Endothelial cell of umbilical vein (primary cell): Measurements from ENCODE around the gene CC2D2A. TPM values are rescaled to one million over a fixed set of nuclear protein-coding genes. Genes with fewer than 3 reads are reported as not detected.

Experiments
- BruUV-seq: library from RNA; stranded (reverse); fragments of 400-500 nt; replicated peaks from 2 replicates; lab custom pipeline; 2021; lab: Mats Ljungman, UMichigan
- CTCF ChIA-PET: fragments of 300-600, 350-600 bp; sonication (Branson Sonifier 250); formaldehyde crosslinking; loops from one replicate; lab custom pipeline; 2021; ENCODE audit warnings: antibody characterized with exemption, inconsistent platforms; lab: Charles Lee
- POLR2A ChIA-PET: fragments of 300-600, 350-600 bp; sonication (Branson Sonifier 250); formaldehyde crosslinking; loops from one replicate; lab custom pipeline; 2021; ENCODE audit warnings: antibody characterized with exemption, inconsistent platforms; lab: Charles Lee
- DNase-seq: peaks from one replicate; pipeline ENCODE4 v3.0.0-alpha.2; 2011; ENCODE audit warnings: low read depth, low spot score
- FAIRE-seq: peaks from 2 replicates; lab custom pipeline; 2011; peaks lifted over from hg19 to GRCh38; lab: Jason Lieb, UNC
- H2AFZ ChIP-seq: 2 replicates; pipeline ENCODE4 v1.6.0; 2012; ENCODE audit warnings: low read depth, low read length, control low read depth, inconsistent platforms
- H3K27ac ChIP-seq: 2 replicates; pipeline ENCODE4 v1.5.1; 2011; ENCODE audit warnings: low read depth, mild to moderate bottlenecking, control low read depth, low read length, moderate library complexity; ENCODE audit not compliant: insufficient read depth
- H3K27me3 ChIP-seq, 2 experiments: 2 replicates each; pipeline versions ENCODE4 v1.6.0 to v1.6.1; 2011; ENCODE audit warnings: low read length in 2 of 2, mixed read lengths in 1 of 2; ENCODE audit not compliant: control insufficient read depth in 2 of 2, insufficient read depth in 2 of 2
- H3K36me3 ChIP-seq, 2 experiments: 2 replicates in 1 of 2; 3 replicates in 1 of 2; pipeline ENCODE4 v1.5.1; 2011; ENCODE audit warnings: low read length in 2 of 2, mild to moderate bottlenecking in 1 of 2, moderate library complexity in 1 of 2; ENCODE audit not compliant: control insufficient read depth in 2 of 2, insufficient read depth in 2 of 2; ENCODE audit errors: extremely low read depth in 1 of 2
- H3K4me1 ChIP-seq: 3 replicates; pipeline ENCODE4 v1.5.1; 2011; ENCODE audit warnings: mild to moderate bottlenecking, low read length; ENCODE audit not compliant: control insufficient read depth, insufficient read depth; ENCODE audit errors: extremely low read depth
- H3K4me2 ChIP-seq: 2 replicates; pipeline ENCODE4 v1.6.1; 2011; ENCODE audit warnings: low read length, control low read depth, mixed read lengths; ENCODE audit not compliant: insufficient read depth
- H3K4me3 ChIP-seq, 3 experiments: fragments of 200-600 bp in 1 of 3; sonication (generic), shearing (Covaris generic) in 1 of 3; replicated peaks in 1 of 3; 2 replicates each; pipeline ENCODE4 v1.5.1; 2011 to 2016; ENCODE audit warnings: control low read depth in 3 of 3, low read length in 3 of 3, mild to moderate bottlenecking in 2 of 3, inconsistent platforms in 1 of 3, low read depth in 1 of 3, moderate library complexity in 1 of 3; ENCODE audit not compliant: insufficient read depth in 1 of 3
- H3K79me2 ChIP-seq: 2 replicates; pipeline ENCODE4 v1.6.0; 2012; ENCODE audit warnings: low read length, inconsistent platforms; ENCODE audit not compliant: control insufficient read depth, insufficient read depth
- H3K9ac ChIP-seq: replicated peaks from 2 replicates; pipeline ENCODE3; 2011; ENCODE audit warnings: low read length, control low read depth; ENCODE audit not compliant: insufficient read depth; ENCODE audit errors: extremely low read depth
- H3K9me1 ChIP-seq: replicated peaks from 3 replicates; pipeline ENCODE4 v1.6.0; 2011; ENCODE audit warnings: mild to moderate bottlenecking, low read length; ENCODE audit not compliant: control insufficient read depth, insufficient read depth; ENCODE audit errors: extremely low read depth
- H3K9me3 ChIP-seq: replicated peaks from 2 replicates; pipeline ENCODE4 v1.5.1; 2012; ENCODE audit warnings: low read length, inconsistent platforms; ENCODE audit not compliant: control insufficient read depth, insufficient read depth
- H4K20me1 ChIP-seq: replicated peaks from 2 replicates; pipeline ENCODE3; 2011; ENCODE audit warnings: mild to moderate bottlenecking, low read length; ENCODE audit not compliant: control insufficient read depth, insufficient read depth; ENCODE audit errors: extremely low read depth
- EZH2 ChIP-seq: IDR thresholded peaks from 2 replicates; pipeline ENCODE4 v1.6.1; 2012; ENCODE audit warnings: borderline replicate concordance, low read depth, mild to moderate bottlenecking, moderate library complexity, low read length, inconsistent platforms; ENCODE audit not compliant: severe bottlenecking
- FOS ChIP-seq: IDR thresholded peaks from 2 replicates; pipeline ENCODE4 v1.6.1; 2011; ENCODE audit warnings: mild to moderate bottlenecking, low read length, moderate library complexity, borderline replicate concordance; ENCODE audit not compliant: insufficient read depth
- GATA2 ChIP-seq: IDR thresholded peaks from 2 replicates; pipeline ENCODE4 v1.7.0; 2011; ENCODE audit warnings: low read depth, mild to moderate bottlenecking, moderate library complexity, mixed read lengths, low read length; ENCODE audit not compliant: insufficient read length, insufficient read depth
- JUN ChIP-seq: IDR thresholded peaks from 2 replicates; pipeline ENCODE4 v1.6.1; 2011; ENCODE audit warnings: borderline replicate concordance, low read depth; ENCODE audit not compliant: insufficient read length, insufficient read depth
- MAX ChIP-seq: IDR thresholded peaks from 2 replicates; pipeline ENCODE4 v1.6.1; 2011; ENCODE audit not compliant: insufficient read depth, insufficient read length
- MYC ChIP-seq: IDR thresholded peaks from one replicate; pipeline ENCODE4 v1.6.1; 2011; ENCODE audit warnings: mild to moderate bottlenecking, low read depth, low read length
- POLR2A ChIP-seq: IDR thresholded peaks from 2 replicates; pipeline ENCODE4 v1.6.1; 2012; ENCODE audit warnings: low read depth, mild to moderate bottlenecking, control low read depth, low read length
- POLR2AphosphoS5 ChIP-seq: IDR thresholded peaks from 2 replicates; pipeline ENCODE4 v1.6.1; 2012; ENCODE audit warnings: low read depth, mild to moderate bottlenecking, control low read depth, low read length, moderate library complexity; ENCODE audit not compliant: insufficient read depth
- dilution Hi-C: fragments of 300-500 bp; cut with MboI; formaldehyde crosslinking; loops from one replicate; pipeline ENCODE4 v1.15.0; 2019; ENCODE audit warnings: low sequenced_read_pairs; ENCODE audit not compliant: extremely low pct_ligation_motif_present
- intact Hi-C: fragments of 100-400 bp; cut with micrococcal nuclease; formaldehyde crosslinking; loops from one replicate; pipeline ENCODE4 v1.10.0; 2022
- polyA plus RNA-seq, 4 experiments: library from polyadenylated mRNA; depleted of rRNA in 3 of 4; stranded (reverse) in 3 of 4; unstranded in 1 of 4; fragments of >200 nt; gene quantifications; 2 replicates each; pipeline versions ENCODE4 v1.2.1 to v1.2.3, GENCODE V29; 2011 to 2012; ENCODE audit warnings: missing spikeins in 1 of 4
- total RNA-seq: library from RNA; stranded (reverse); gene quantifications from 2 replicates; pipeline ENCODE4 v1.2.3, GENCODE V29; 2021
- TF ChIP-seq, protein P1 (sequence below), 2 donors: IDR thresholded peaks; 1 replicate in 1 of 2; 2 replicates in 1 of 2; pipeline ENCODE4 v1.5.1; 2011; ENCODE audit warnings: low read length in 2 of 2, mild to moderate bottlenecking in 2 of 2, moderate library complexity in 2 of 2, control low read depth in 1 of 2, inconsistent platforms in 1 of 2, low read depth in 1 of 2; ENCODE audit not compliant: insufficient read depth in 1 of 2; ENCODE audit errors: extremely low read depth in 1 of 2

CC2D2A gene
- total and polyA plus RNA-seq, 2 donors (not counting 3 experiments of a cell fraction or from before 2014, with no cell fraction given): 10.2 to 22.4 TPM

GRCh38 chr4:15466596-15466995 is 3.1 kb upstream of the CC2D2A start:
- DNase-seq (no peak), FAIRE-seq (no peak)
- Histone ChIP-seq H3K9me3 (no peaks in the 10 kb centered on the region), H3K79me2 (no peaks in the 10 kb centered on the region), H3K4me3 (no peak overlapping the region), H3K4me1 (peaks cover 3% of the 10 kb centered on the region), H2AFZ (no peak overlapping the region), H3K9ac (no peak overlapping the region), H3K36me3 (no peaks in the 10 kb centered on the region), H3K27me3 (peaks cover 2 to 15% of the 10 kb centered on the region in 2 experiments), H3K27ac (no peak overlapping the region), H4K20me1 (no peaks in the 10 kb centered on the region), H3K4me2 (no peak overlapping the region), H3K9me1 (no peaks in the 10 kb centered on the region)
- intact Hi-C loops (no loop called here), dilution Hi-C loops (no loop called here)
- no TSS peak for BruUV-seq
- no peak for TF ChIP-seq GATA2
- no peak for TF ChIP-seq POLR2AphosphoS5
- no peak for TF ChIP-seq EZH2
- TF ChIP-seq MYC: no peak
- TF ChIP-seq MAX: no peak
- TF ChIP-seq, protein P1, sequence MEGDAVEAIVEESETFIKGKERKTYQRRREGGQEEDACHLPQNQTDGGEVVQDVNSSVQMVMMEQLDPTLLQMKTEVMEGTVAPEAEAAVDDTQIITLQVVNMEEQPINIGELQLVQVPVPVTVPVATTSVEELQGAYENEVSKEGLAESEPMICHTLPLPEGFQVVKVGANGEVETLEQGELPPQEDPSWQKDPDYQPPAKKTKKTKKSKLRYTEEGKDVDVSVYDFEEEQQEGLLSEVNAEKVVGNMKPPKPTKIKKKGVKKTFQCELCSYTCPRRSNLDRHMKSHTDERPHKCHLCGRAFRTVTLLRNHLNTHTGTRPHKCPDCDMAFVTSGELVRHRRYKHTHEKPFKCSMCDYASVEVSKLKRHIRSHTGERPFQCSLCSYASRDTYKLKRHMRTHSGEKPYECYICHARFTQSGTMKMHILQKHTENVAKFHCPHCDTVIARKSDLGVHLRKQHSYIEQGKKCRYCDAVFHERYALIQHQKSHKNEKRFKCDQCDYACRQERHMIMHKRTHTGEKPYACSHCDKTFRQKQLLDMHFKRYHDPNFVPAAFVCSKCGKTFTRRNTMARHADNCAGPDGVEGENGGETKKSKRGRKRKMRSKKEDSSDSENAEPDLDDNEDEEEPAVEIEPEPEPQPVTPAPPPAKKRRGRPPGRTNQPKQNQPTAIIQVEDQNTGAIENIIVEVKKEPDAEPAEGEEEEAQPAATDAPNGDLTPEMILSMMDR (IDR thresholded peaks at IDR 0.05; ENCODE audit: extremely low read depth in 1 of 2, insufficient read depth in 1 of 2, low read depth in 1 of 2, low read length in 2 of 2): no peak
- TF ChIP-seq POLR2A: no peak
- no peak for TF ChIP-seq JUN
- TF ChIP-seq FOS: no peak
- POLR2A ChIA-PET: no interaction called here
- CTCF ChIA-PET: interaction anchor here (2.5 kb wide), 1 partner anchor 9 kb away, joined by 10 read pairs; no protein-coding TSS in a partner anchor
